DOHH2 (cell line): ENCODE data around the gene MCF2L.
"Not testable (repeated sequence)": the region's sequence is repeated elsewhere in the genome, so short reads cannot be mapped to it uniquely, and the experiment has no call there.

Experiments used
- H3F3A ChIP-seq: fragments of 200-600 bp; sonication (generic), shearing (Covaris generic); 2 replicates; pipeline ENCODE4 v1.6.0; 2016; ENCODE audit warnings: antibody characterized with exemption, mild to moderate bottlenecking; ENCODE audit not compliant: control insufficient read depth, insufficient read depth
- H3K27ac ChIP-seq: fragments of 200-600 bp; sonication (generic); 2 replicates; pipeline ENCODE4 v1.5.1; 2014; ENCODE audit warnings: low read depth, mild to moderate bottlenecking, low read length, moderate library complexity
- H3K27me3 ChIP-seq: fragments of 200-600 bp; sonication (generic); 2 replicates; pipeline ENCODE4 v1.6.1; 2014; ENCODE audit warnings: mild to moderate bottlenecking, low read length, mixed read lengths; ENCODE audit not compliant: control insufficient read depth
- H3K36me3 ChIP-seq: fragments of 200-600 bp; sonication (generic); 2 replicates; pipeline ENCODE4 v1.6.1; 2014; ENCODE audit warnings: mild to moderate bottlenecking, low read length, moderate library complexity, mixed read lengths; ENCODE audit not compliant: control insufficient read depth
- H3K4me1 ChIP-seq: fragments of 200-600 bp; sonication (generic); 2 replicates; pipeline ENCODE4 v1.6.1; 2014; ENCODE audit warnings: mild to moderate bottlenecking, low read length, mixed read lengths; ENCODE audit not compliant: control insufficient read depth
- H3K4me2 ChIP-seq: fragments of 200-600 bp; sonication (generic); 2 replicates; pipeline ENCODE4 v1.6.0; 2014; ENCODE audit warnings: mild to moderate bottlenecking, low read length, moderate library complexity
- H3K4me3 ChIP-seq: fragments of 200-600 bp; sonication (generic); 2 replicates; pipeline ENCODE4 v1.5.1; 2014; ENCODE audit warnings: mild to moderate bottlenecking, low read length, mixed read lengths
- H3K79me2 ChIP-seq: fragments of 200-600 bp; sonication (generic); 2 replicates; pipeline ENCODE4 v1.6.1; 2014; ENCODE audit warnings: mild to moderate bottlenecking, low read length, mixed read lengths; ENCODE audit not compliant: control insufficient read depth
- H3K9me2 ChIP-seq: fragments of 200-600 bp; sonication (generic); replicated peaks from 2 replicates; pipeline ENCODE4 v1.6.1; 2014; ENCODE audit warnings: mild to moderate bottlenecking, low read length, mixed read lengths; ENCODE audit not compliant: control insufficient read depth
- H3K9me3 ChIP-seq: fragments of 200-600 bp; sonication (generic); 2 replicates; pipeline ENCODE4 v1.6.1; 2014; ENCODE audit warnings: antibody characterized with exemption, low read length, mixed read lengths; ENCODE audit not compliant: control insufficient read depth, insufficient read depth
- H4K20me1 ChIP-seq: fragments of 200-600 bp; sonication (generic); 2 replicates; pipeline ENCODE4 v1.6.0; 2014; ENCODE audit warnings: low read depth, mild to moderate bottlenecking, antibody characterized with exemption, low read length, moderate library complexity; ENCODE audit not compliant: control insufficient read depth, insufficient read depth
- CTCF ChIP-seq: fragments of 200-600 bp; sonication (generic); IDR thresholded peaks from one replicate; pipeline ENCODE4 v1.5.1; 2014; ENCODE audit warnings: antibody characterized with exemption, mild to moderate bottlenecking, low read depth, low read length; ENCODE audit not compliant: poor library complexity, severe bottlenecking
- EZH2phosphoT487 ChIP-seq: fragments of 200-600 bp; sonication (generic); IDR thresholded peaks from 2 replicates; pipeline ENCODE4 v1.6.1; 2017; ENCODE audit warnings: borderline replicate concordance, mild to moderate bottlenecking, antibody characterized with exemption, low read length, moderate library complexity, mixed read lengths

Gene MCF2L

DNA sequence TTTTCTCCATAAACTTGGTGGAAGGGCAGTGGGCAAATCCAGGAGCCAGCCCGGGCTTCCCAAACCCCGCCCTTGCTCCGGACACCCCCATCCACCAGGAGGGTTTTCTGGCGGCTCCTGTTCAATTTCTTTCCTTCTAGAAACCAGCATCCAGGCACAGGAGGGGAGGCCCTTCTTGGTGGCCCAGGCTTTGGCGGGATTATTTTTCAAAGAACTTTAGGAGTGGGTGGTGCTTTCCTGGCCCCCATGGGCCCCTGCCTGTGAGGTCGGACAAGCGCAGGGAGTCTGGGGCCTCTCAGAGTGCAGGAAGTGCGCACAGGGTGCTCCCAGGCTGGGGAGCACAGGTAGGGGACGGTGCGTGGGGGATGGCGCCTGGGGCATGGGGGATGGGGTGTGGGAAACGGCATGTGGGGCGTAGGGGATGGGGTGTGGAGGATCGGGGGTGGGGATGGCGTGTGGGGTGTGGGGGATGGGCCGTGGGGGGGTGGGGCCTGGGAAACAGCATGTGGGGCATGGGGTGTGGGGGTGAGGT lies 137.0 kb downstream of the MCF2L start:
- no peak overlapping the region for H3K4me2 ChIP-seq

GRCh38 chr13:113106711-113107351 lies 137.8 kb downstream of the MCF2L start:
- no peaks in the 10 kb centered on the region for H3K9me2 ChIP-seq
- H3K36me3 ChIP-seq, result no peaks in the 10 kb centered on the region
- no peak for TF ChIP-seq CTCF
- no peak for TF ChIP-seq EZH2phosphoT487
- H3K4me2 ChIP-seq, result no peak overlapping the region
- H3F3A ChIP-seq, result no peaks in the 10 kb centered on the region
- no peaks in the 10 kb centered on the region for H3K27me3 ChIP-seq
- no peak overlapping the region for H3K27ac ChIP-seq
- no peak overlapping the region for H3K4me3 ChIP-seq
- H3K9me3 ChIP-seq, result peaks cover 7% of the 10 kb centered on the region; the same call in 1 of the 2 replicates
- H4K20me1 ChIP-seq, result no peaks in the 10 kb centered on the region
- no peaks in the 10 kb centered on the region for H3K4me1 ChIP-seq
- H3K79me2 ChIP-seq, result no peaks in the 10 kb centered on the region

More for the DNA sequence above, 137.0 kb downstream of the MCF2L start:
- Histone ChIP-seq H3K9me3 (peaks cover 7% of the 10 kb centered on the region; the same call in 1 of the 2 replicates), H3K27ac (no peak overlapping the region), H3F3A (no peaks in the 10 kb centered on the region), H4K20me1 (no peaks in the 10 kb centered on the region), H3K4me1 (no peaks in the 10 kb centered on the region), H3K79me2 (no peaks in the 10 kb centered on the region), H3K36me3 (no peaks in the 10 kb centered on the region), H3K27me3 (no peaks in the 10 kb centered on the region), H3K4me3 (no peak overlapping the region), H3K9me2 (no peaks in the 10 kb centered on the region)
- no peak for TF ChIP-seq CTCF
- TF ChIP-seq EZH2phosphoT487, result no peak

DNA sequence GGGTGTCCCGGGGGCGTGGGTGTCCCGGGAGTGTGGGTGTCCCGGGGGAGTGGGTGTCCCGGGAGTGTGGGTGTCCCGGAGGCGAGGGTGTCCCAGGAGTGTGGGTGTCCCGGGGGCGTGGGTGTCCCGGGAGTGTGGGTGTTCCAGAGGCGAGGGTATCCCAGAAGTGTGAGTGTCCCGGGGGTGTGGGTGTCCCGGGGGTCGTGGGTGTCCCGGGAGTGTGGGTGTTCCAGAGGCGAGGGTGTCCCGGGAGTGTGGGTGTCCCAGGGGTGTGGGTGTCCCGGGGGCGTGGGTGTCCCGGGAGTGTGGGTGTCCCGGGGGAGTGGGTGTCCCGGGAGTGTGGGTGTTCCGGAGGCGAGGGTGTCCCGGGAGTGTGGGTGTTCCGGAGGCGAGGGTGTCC lies 139.5 kb downstream of the MCF2L start:
- H3K4me2 ChIP-seq, H3K27me3 ChIP-seq, H3K9me3 ChIP-seq, H3K4me1 ChIP-seq, H3K4me3 ChIP-seq, H3K27ac ChIP-seq, H3K79me2 ChIP-seq, H3K9me2 ChIP-seq, H3F3A ChIP-seq, H3K36me3 ChIP-seq, H4K20me1 ChIP-seq: not testable (repeated sequence)

GRCh38 chr13:113109151-113110047 lies 140.4 kb downstream of the MCF2L start:
- H4K20me1 ChIP-seq, result no peaks in the 10 kb centered on the region
- no peaks in the 10 kb centered on the region for H3K4me1 ChIP-seq
- H3K27me3 ChIP-seq, result no peaks in the 10 kb centered on the region
- no peaks in the 10 kb centered on the region for H3K9me2 ChIP-seq
- peaks cover 7% of the 10 kb centered on the region; the same call in 1 of the 2 replicates for H3K9me3 ChIP-seq
- TF ChIP-seq CTCF (no peak), EZH2phosphoT487 (no peak)
- no peak overlapping the region for H3K4me3 ChIP-seq
- no peaks in the 10 kb centered on the region for H3F3A ChIP-seq
- no peaks in the 10 kb centered on the region for H3K79me2 ChIP-seq
- H3K4me2 ChIP-seq, result no peak overlapping the region
- H3K36me3 ChIP-seq, result no peaks in the 10 kb centered on the region
- H3K27ac ChIP-seq, result no peak overlapping the region
